Measurements from ENCODE around the gene ING2.

- TF ChIP-seq CTCF (IDR thresholded peaks at IDR 0.05) (no peak), EZH2 (IDR thresholded peaks at IDR 0.05; ENCODE audit: borderline replicate concordance, insufficient read depth, low read depth, low read length, poor library complexity, severe bottlenecking) (no peak)
Measured at GRCh38 chr4:183561905-183562304, 57.0 kb downstream of the ING2 start.

Measured in B cell (primary cell).